Amygdala (tissue), 56 donors: ENCODE results near the gene LMAN1L.
A peak's percentile ranks its signal among the peaks of the same experiment; 100 is the strongest.

ENCODE experiments used
- DNase-seq, 56 donors: peaks; one replicate each; lab custom pipeline; 2025; lab: John Stamatoyannopoulos, UW

The LMAN1L gene

DNA sequence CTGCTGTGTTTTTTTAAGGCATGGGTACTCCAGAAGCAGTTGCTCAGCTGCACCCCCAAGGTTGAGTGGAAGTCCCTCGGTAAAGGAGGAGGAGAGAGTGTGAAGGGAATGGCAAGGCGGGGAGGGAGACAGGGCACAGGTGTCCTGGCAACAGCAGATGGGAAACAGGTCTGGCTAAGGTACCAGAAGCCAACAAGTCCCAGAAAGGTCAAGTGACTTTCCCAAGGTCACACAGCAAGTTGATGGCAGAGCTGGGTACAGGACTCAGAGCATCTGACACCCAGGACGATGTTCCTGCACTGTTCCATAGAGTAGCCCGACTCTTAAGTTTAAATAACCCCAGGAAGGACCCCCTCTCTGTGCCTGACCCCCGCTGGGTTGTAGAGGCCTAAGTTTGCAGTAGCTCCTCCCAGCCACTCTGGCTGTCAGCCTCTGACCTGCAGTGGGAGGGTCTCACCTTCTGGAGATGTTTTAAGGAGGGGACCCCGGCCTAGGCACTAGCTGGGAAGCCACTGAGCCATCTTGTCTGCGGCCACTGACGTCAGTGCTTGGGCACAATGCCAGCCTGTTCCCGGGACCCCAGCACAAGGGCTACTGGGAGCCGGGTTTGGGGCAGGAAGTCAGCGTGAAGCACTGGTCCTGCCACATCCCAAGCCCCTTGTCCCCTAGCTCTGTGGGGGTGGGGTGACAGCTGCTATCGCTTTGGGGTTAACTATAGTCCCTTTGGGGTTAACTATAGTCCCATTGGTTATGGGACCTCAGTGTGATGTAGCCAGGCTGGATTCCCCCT, 20.2 kb upstream of the LMAN1L start:
- DNase-seq = peak in 1 of 56 donors; percentile 58

DNA sequence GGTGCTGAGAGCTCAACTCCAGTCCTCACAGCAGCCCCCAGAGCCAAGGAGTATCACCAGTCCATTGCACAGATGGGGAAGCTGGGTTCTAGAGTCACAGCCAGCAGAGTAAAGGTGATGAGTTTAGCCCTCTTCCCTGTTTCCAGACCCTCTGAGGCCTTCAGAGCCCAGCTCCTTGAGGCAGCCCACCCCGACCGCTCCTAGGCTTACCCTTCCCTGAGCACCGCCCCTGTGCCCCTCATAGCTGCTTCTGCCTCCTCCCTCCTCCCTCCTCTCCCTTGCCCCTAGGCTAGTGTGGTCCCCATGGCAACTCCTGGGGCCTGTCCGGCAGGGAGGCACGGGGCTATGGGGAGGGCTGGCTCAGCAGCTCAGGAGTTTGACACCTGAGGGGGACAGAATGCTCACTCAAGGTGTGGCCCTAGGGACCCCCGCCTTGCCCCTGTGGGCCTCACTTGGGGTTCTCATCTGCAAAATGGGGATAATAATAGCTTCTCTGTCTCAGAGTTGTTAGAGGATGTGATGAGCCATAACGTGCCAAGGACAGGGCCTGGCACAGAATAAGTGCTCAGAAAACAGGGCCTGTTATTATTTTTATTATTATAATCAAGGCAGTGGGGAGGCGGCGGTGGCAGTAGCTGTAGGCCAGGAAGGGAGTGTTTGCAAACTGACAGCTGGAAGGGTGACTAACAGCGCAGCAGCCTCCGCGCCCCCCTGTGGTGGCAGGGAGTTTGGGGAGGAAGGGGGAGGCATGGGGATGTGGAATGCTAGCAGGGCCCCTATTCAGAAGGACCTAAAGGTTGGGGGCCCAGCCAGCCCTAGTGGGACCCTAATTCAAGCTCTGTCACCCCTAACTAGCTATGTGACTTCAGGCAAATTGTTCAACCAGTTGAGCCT, 19.3 kb upstream of the LMAN1L start:
- DNase-seq = peak in 1 of 56 donors; percentile 30

DNA sequence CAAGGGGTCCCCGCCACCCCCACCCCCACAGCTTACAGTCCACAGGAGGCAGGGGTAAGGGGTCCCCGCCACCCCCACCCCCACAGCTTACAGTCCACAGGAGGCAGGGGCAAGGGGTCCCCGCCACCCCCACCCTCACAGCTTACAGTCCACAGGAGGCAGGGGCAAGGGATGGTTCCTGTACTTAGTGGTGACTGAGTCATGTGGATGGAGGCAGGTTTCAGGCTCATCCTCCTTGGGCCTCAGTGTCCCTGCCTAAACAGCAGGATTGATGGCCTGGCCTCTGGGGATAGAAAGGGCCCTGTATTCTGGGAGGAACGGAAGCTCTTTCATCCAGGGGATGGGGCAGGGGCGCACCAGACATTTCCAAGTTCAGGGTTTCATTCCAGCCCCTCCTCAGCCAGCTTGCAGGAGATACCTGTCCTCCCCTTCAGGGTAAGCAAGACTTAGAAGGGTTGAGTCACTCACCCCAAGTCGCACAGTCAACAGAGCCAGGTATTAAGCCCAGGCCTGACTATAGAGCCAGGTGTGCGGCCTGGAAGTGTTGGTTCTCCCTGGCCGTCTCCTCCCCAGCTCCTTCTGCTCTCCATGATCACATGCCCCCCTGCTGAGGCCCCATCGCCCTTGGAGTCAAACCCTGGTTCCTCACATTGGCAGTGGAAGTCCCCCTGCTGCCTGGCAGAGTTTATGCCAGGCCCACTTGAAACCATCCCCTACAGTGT, 18.2 kb upstream of the LMAN1L start:
- no peak for DNase-seq

DNA sequence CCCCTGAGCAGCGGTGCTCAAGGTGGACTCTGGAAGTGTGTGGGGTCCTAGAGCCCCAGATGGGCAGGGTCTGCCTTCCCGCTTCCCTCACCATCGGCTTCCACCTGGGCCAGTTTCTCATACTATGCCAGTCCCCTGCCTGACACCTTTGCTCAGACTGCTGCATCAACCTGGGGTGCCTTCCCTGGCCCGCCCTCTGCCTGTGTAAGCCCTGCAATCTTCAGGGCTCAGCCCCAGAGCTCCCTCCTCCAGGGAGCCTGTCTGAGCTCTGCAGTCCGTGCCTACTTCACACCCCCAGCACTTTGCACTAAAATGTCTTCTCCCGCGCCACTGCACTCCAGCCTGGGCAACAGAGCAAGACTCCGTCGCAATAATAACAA, 17.7 kb upstream of the LMAN1L start:
- no peak for DNase-seq

DNA sequence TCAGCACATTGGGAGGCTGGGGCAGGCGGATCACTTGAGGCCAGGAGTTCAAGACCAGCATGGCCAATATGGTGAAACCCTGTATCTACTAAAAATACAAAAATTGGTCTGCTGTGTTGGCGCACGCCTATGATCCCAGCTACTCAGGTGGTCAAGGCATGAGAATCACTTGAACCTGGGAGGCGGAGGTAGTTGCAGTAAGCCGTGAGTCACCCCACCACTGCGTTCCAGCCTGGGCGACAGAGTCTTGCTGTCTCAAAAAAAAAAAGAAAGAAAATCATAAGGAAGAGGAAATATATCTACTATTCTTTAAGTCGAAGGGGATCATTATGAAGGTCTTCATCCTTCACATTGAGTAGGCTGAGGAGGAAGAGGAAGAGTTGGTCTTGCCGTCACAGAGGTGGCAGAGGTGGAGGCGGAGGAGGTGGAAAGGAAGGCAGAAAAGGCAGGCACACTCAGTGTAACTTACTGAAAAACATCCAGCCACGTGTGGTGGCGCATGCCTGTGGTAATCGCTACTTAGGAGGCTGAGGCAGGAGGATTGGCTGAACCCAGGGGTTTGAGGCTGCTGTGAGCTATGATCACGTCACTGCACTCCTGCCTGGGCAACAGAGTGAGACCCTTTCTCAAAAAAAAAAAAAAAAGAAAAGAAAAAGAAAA, 16.5 kb upstream of the LMAN1L start:
- DNase-seq = no peak

GRCh38 chr15:74798388-74799254, 14.0 kb upstream of the LMAN1L start:
- no peak for DNase-seq

- DNase-seq = no peak
Observed at GRCh38 chr15:74799255-74799855, 13.3 kb upstream of the LMAN1L start.

GRCh38 chr15:74799856-74800558, 12.6 kb upstream of the LMAN1L start:
- DNase-seq = peak in 45 of 56 donors; percentile 15 to 77 (median 55)

DNA sequence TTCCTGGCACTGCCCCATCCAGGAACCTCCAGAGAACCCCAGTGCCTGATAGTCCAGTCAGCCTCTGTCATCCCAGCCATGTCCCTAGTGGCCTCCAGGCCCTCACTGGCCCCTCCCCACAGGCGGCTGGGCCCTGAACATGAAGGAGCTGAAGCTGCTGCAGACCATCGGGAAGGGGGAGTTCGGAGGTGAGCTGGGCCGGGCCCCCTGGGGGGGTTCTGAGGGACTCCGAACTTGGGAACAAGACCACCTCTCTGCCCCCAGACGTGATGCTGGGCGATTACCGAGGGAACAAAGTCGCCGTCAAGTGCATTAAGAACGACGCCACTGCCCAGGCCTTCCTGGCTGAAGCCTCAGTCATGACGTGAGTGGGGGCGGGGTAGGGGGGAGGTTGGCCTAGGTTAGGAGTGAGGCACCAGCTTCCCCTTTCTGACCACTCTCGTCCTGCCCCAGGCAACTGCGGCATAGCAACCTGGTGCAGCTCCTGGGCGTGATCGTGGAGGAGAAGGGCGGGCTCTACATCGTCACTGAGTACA, 12.0 kb upstream of the LMAN1L start:
- peak in 2 of 56 donors; percentile 32 to 64 for DNase-seq

- no peak for DNase-seq
Observed at GRCh38 chr15:74801311-74801997, 11.2 kb upstream of the LMAN1L start.

- DNase-seq = no peak
Observed at GRCh38 chr15:74802290-74802689, 10.3 kb upstream of the LMAN1L start.

DNA sequence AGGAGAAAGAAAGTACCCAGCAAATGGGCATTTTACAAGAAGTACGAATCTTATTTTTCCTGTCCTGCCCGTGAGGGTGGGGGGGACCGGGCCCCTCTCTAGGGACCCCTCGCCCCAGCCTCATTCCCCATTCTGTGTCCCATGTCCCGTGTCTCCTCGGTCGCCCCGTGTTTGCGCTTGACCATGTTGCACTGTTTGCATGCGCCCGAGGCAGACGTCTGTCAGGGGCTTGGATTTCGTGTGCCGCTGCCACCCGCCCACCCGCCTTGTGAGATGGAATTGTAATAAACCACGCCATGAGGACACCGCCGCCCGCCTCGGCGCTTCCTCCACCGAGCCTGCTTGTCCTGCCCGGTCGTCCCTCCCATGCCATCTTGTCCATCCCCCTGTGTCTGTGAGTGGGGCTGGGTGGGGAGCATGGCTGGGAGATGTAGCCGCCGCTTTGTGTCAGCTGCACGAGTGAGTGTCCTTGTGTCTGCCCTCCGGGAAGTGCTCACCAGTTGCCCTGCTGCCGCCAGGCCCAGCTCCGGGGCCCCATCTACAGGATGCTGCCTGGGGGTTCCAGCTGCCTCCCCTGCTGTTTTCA, 9.7 kb upstream of the LMAN1L start:
- DNase-seq = no peak

GRCh38 chr15:74804935-74805334, 7.7 kb upstream of the LMAN1L start:
- no peak for DNase-seq

- DNase-seq = no peak
Observed at GRCh38 chr15:74807282-74807681, 5.4 kb upstream of the LMAN1L start.

DNA sequence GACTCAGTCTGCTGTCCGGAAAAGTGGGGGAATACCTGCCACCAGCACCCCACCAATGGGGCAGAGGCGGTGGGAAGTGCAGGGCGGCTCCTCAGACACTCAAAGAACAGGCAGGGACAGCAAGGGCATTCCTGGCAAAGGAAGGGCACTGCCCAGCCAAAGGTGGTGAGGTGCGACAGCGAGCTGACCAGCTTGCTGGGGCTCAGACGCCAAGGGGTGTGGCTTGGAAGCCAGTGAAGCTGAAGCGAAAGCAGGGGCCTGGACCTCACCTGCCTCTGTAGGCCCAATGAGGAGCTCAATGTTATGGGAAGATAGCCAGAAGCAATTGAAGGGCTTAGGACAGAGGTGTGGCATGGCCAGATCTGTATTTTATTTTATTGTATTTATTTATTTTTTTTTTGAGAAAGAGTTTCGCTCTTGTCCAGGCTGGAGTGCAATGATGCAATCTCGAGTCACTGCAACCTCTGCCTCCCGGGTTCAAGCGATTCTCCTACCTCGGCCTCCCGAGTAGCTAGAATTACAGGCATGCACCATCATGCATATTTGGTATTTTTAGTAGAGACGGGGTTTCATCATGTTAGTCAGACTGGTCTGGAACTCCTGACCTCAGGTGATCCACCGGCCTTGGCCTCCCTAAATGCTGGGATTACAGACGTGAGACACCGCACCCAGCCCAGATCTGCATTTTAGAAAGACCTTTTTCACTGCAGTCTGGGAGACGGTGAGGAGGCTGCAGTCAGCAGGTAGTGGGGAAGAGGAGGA, 4.4 kb upstream of the LMAN1L start:
- no peak for DNase-seq

GRCh38 chr15:74808840-74809229, 3.8 kb upstream of the LMAN1L start:
- DNase-seq = no peak
